Uterus (tissue), 4 donors: ENCODE measurements around the gene PRUNE1. TPM values are rescaled to one million over a fixed set of nuclear protein-coding genes. Genes with fewer than 3 reads are reported as not detected.

Experiments used
- DNase-seq, 2 donors: peaks; one replicate each; pipeline ENCODE4 v3.0.0-alpha.2; 2019 to 2020
- H3K27ac ChIP-seq, 2 donors: fragments of 200-600 bp; sonication (generic); 1 replicate in 1 of 2; 2 replicates in 1 of 2; pipeline ENCODE4 v1.5.1; 2016 to 2018
- H3K27me3 ChIP-seq, 2 donors: fragments of 200-600 bp; sonication (generic); one replicate each; pipeline ENCODE4 v1.5.1; 2018 to 2019; ENCODE audit warnings: control low read depth in 1 of 2
- H3K36me3 ChIP-seq, 2 donors: fragments of 200-600 bp; sonication (generic); one replicate each; pipeline ENCODE4 v1.5.1; 2019; ENCODE audit warnings: control low read depth in 1 of 2
- H3K4me1 ChIP-seq, 2 donors: fragments of 200-600 bp; sonication (generic); one replicate each; pipeline ENCODE4 v1.5.1; 2018 to 2019; ENCODE audit warnings: control low read depth in 1 of 2
- H3K4me3 ChIP-seq, 2 donors: fragments of 200-600 bp; sonication (generic); 1 replicate in 1 of 2; 2 replicates in 1 of 2; pipeline ENCODE4 v1.5.1; 2018 to 2019; ENCODE audit warnings: mild to moderate bottlenecking in 1 of 2
- H3K9me3 ChIP-seq, 2 donors: fragments of 200-600 bp; sonication (generic); one replicate each; pipeline ENCODE4 v1.5.1; 2019; ENCODE audit warnings: control low read depth in 1 of 2
- POLR2A ChIP-seq, 2 donors: fragments of 450-650 bp; IDR thresholded peaks; one replicate each; pipeline ENCODE4 v1.6.1; 2016; ENCODE audit warnings: antibody characterized with exemption in 2 of 2, mild to moderate bottlenecking in 1 of 2, moderate library complexity in 1 of 2
- intact Hi-C: fragments of 100-400 bp; cut with DNase I; formaldehyde crosslinking; loops from one replicate; pipeline ENCODE4 v1.15.1; 2023; ENCODE audit warnings: low total_unique reads
- total RNA-seq, 4 donors: library from RNA; depleted of rRNA in 3 of 4; stranded (reverse); fragments of >200 nt in 3 of 4; gene quantifications; one replicate each; pipeline versions ENCODE4 v1.1.0 to v1.2.4, GENCODE V29; 2014 to 2023
- TF ChIP-seq, protein P1 (sequence below), 4 experiments: fragments of 200-600 bp in 2 of 4; fragments of 450-650 bp in 2 of 4; sonication (generic) in 2 of 4; IDR thresholded peaks; one replicate each; pipeline ENCODE4 v1.5.1; 2016 to 2019; ENCODE audit warnings: antibody characterized with exemption in 4 of 4, mild to moderate bottlenecking in 2 of 4, moderate library complexity in 1 of 4
- donor health status: DM: yes; HTN: yes; CAD: no.

Gene PRUNE1
- total RNA-seq, 4 donors from 2014 or later: 10.0 to 26.4 (median 20.1) TPM

DNA sequence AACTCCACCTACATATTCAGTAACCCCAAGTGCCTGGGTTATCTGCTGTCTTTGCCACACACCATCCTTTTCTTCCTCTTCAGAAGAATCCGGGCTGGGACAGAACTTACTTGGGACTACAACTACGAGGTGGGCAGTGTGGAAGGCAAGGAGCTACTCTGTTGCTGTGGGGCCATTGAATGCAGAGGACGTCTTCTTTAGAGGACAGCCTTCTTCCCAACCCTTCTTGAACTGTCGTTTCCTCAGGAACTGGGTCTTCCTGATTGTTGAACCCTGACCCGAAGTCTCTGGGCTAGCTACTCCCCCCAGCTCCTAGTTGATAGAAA lies 44.1 kb upstream of the PRUNE1 start:
- Histone ChIP-seq H3K27me3 (no peaks in the 10 kb centered on the region), H3K4me3 (no peak overlapping the region), H3K4me1 (no peaks in the 10 kb centered on the region), H3K27ac (no peak overlapping the region), H3K9me3 (no peaks in the 10 kb centered on the region), H3K36me3 (no peaks in the 10 kb centered on the region)
- no peak for TF ChIP-seq POLR2A (IDR thresholded peaks at IDR 0.05)
- TF ChIP-seq, protein P1, sequence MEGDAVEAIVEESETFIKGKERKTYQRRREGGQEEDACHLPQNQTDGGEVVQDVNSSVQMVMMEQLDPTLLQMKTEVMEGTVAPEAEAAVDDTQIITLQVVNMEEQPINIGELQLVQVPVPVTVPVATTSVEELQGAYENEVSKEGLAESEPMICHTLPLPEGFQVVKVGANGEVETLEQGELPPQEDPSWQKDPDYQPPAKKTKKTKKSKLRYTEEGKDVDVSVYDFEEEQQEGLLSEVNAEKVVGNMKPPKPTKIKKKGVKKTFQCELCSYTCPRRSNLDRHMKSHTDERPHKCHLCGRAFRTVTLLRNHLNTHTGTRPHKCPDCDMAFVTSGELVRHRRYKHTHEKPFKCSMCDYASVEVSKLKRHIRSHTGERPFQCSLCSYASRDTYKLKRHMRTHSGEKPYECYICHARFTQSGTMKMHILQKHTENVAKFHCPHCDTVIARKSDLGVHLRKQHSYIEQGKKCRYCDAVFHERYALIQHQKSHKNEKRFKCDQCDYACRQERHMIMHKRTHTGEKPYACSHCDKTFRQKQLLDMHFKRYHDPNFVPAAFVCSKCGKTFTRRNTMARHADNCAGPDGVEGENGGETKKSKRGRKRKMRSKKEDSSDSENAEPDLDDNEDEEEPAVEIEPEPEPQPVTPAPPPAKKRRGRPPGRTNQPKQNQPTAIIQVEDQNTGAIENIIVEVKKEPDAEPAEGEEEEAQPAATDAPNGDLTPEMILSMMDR (IDR thresholded peaks at IDR 0.05): no peak
- intact Hi-C loops: no loop called here
- no peak for DNase-seq

DNA sequence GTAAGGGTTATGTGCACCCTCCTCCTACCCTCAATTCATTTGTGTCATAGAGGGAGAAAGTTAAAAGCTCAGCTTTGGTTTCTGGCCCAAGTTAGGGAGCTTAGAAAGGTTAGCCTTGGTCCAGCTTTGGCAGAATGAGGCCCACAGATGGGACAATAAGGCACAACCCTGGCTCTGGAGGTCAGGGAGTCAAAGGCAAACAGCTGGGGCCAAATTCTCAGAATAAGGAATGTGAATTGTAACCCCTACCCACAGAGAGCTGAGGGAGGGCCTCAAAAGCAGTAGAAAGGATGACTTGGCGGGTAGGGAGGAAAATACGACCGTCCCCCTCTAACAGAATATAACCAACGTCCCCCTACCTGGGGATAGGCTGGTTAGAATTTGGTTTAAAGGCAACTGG lies 42.6 kb upstream of the PRUNE1 start:
- no peaks in the 10 kb centered on the region for H3K9me3 ChIP-seq

DNA sequence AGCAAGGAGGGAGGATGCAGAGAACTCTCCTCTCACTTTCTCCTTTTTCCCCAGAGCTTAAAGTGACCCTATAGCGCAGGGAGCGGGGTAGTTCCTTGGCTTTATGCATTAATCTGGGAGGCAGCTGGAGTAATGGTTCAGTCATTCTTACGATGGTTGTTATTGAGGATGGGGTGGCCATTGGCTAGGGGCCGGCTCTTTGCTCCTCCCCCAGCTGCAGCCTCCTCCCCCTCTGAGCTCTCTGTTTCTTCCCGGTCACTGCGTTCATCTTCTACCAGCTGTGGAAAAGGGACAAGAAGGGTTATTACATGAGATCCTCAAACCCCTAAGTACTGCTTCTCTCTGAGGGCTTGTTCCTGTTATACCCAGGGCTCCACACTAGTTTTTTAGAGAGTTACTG lies 42.2 kb upstream of the PRUNE1 start:
- TF ChIP-seq POLR2A (IDR thresholded peaks at IDR 0.05): no peak
- TF ChIP-seq, protein P1 (IDR thresholded peaks at IDR 0.05): no peak
- no peak for DNase-seq
- H3K36me3 ChIP-seq: no peaks in the 10 kb centered on the region

More for the DNA sequence above, 42.6 kb upstream of the PRUNE1 start:
- Histone ChIP-seq H3K27ac (no peak overlapping the region), H3K36me3 (no peaks in the 10 kb centered on the region), H3K27me3 (no peaks in the 10 kb centered on the region), H3K4me3 (no peak overlapping the region), H3K4me1 (peaks cover 0 to 4% of the 10 kb centered on the region in 2 donors)
- intact Hi-C loops: no loop called here
- no peak for TF ChIP-seq POLR2A (IDR thresholded peaks at IDR 0.05)
- TF ChIP-seq, protein P1 (IDR thresholded peaks at IDR 0.05): no peak
- DNase-seq: no peak

DNA sequence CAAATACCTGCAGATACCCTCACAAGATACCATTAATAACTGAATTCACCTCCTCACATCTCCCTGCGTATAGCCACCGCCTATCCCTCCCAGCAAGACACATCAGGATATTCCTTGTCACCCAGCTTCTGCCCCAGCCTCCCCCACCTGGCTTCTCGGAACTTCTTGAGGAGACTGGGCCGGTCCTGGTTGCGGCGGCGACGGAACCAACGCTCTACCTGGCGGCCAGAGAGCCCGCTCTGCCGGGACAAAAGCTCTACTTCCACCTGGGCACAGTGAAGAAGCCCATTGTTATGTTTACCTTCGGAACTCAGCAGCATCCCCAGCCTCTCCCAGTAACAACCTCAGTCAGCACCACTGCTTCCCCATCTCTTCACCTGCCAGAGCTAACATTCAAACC lies 40.3 kb upstream of the PRUNE1 start:
- Histone ChIP-seq H3K27me3 (no peaks in the 10 kb centered on the region), H3K27ac (no peak overlapping the region), H3K4me3 (no peak overlapping the region), H3K36me3 (no peaks in the 10 kb centered on the region), H3K4me1 (peaks cover 8 to 26% of the 10 kb centered on the region in 2 donors), H3K9me3 (no peaks in the 10 kb centered on the region)
- TF ChIP-seq POLR2A (IDR thresholded peaks at IDR 0.05): no peak
- TF ChIP-seq, protein P1 (IDR thresholded peaks at IDR 0.05): no peak
- intact Hi-C loops: no loop called here
- no peak for DNase-seq

More for the DNA sequence above, 42.2 kb upstream of the PRUNE1 start:
- H3K4me1 ChIP-seq: peaks cover 0 to 8% of the 10 kb centered on the region in 2 donors
- no peak overlapping the region for H3K4me3 ChIP-seq
- H3K9me3 ChIP-seq: no peaks in the 10 kb centered on the region
- intact Hi-C loops: no loop called here
- H3K27me3 ChIP-seq: no peaks in the 10 kb centered on the region
- no peak overlapping the region for H3K27ac ChIP-seq

DNA sequence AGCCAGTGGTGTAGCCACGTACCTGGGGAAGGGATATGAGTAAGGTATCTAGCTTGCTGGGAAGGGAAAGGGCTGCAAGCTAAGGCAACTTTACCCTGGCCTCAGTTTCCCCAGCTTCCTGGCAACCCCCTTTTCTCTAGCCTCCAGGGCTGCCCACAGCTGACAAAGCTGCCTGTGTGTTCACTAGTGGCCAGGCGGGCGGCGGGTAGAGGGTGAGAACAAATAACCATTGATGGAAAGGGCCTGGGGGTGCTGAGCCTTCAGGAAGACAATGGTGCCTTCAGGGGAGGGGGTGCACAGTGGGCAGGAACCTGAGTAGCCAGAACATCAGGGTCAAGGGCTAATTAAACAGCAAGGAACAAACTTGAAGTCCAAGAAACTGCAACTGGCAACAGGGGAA lies 39.8 kb upstream of the PRUNE1 start:
- Histone ChIP-seq H3K4me3 (no peak overlapping the region), H3K9me3 (no peaks in the 10 kb centered on the region), H3K4me1 (peaks cover 8 to 31% of the 10 kb centered on the region in 2 donors), H3K27ac (no peak overlapping the region), H3K27me3 (no peaks in the 10 kb centered on the region), H3K36me3 (no peaks in the 10 kb centered on the region)
- TF ChIP-seq, protein P1 (IDR thresholded peaks at IDR 0.05): no peak
- TF ChIP-seq POLR2A (IDR thresholded peaks at IDR 0.05): no peak
- intact Hi-C loops: no loop called here
- no peak for DNase-seq
